ENCODE data around the gene ARHGEF7. TPM values are rescaled to one million over a fixed set of nuclear protein-coding genes. Genes with fewer than 3 reads are reported as not detected.

ARHGEF7 gene
- total RNA-seq, 1 donor from 2014 or later: 57.5 TPM

GRCh38 chr13:111347438-111347837 lies 232.3 kb downstream of the ARHGEF7 start:
- no peaks in the 10 kb centered on the region for H3K4me1 ChIP-seq

GRCh38 chr13:111353508-111353907 lies 238.4 kb downstream of the ARHGEF7 start:
- Histone ChIP-seq H3K27me3 (no peaks in the 10 kb centered on the region), H3K36me3 (no peaks in the 10 kb centered on the region), H3K27ac (no peak overlapping the region), H3K4me3 (no peak overlapping the region), H3K9me3 (no peaks in the 10 kb centered on the region), H3K4me1 (no peaks in the 10 kb centered on the region)
- peak; percentile 29 to 67 for DNase-seq (ENCODE audit: extremely low spot score in 2 of 2)
- intact Hi-C loops (cut with DNase I): no loop called here
- TF ChIP-seq POLR2A (IDR thresholded peaks at IDR 0.05) (no peak), CTCF (IDR thresholded peaks at IDR 0.05) (no peak), POLR2AphosphoS5 (IDR thresholded peaks at IDR 0.05; ENCODE audit: insufficient read depth in 1 of 2, low read depth in 1 of 2) (no peak)

More at GRCh38 chr13:111347438-111347837, 232.3 kb downstream of the ARHGEF7 start:
- Histone ChIP-seq H3K4me3 (no peak overlapping the region), H3K27me3 (no peaks in the 10 kb centered on the region), H3K9me3 (no peaks in the 10 kb centered on the region), H3K36me3 (no peaks in the 10 kb centered on the region), H3K27ac (no peak overlapping the region)
- intact Hi-C loops (cut with DNase I): no loop called here
- TF ChIP-seq POLR2AphosphoS5 (IDR thresholded peaks at IDR 0.05; ENCODE audit: insufficient read depth in 1 of 2, low read depth in 1 of 2) (no peak), CTCF (IDR thresholded peaks at IDR 0.05) (no peak), POLR2A (IDR thresholded peaks at IDR 0.05) (no peak)
- DNase-seq (ENCODE audit: extremely low spot score in 2 of 2): peak; percentile 52 to 56

GRCh38 chr13:111354789-111355188 lies 239.7 kb downstream of the ARHGEF7 start:
- Histone ChIP-seq H3K27ac (no peak overlapping the region), H3K36me3 (no peaks in the 10 kb centered on the region), H3K4me3 (no peak overlapping the region), H3K9me3 (no peaks in the 10 kb centered on the region), H3K4me1 (no peaks in the 10 kb centered on the region), H3K27me3 (no peaks in the 10 kb centered on the region)
- peak; percentile 29 to 37 for DNase-seq (ENCODE audit: extremely low spot score in 2 of 2)
- intact Hi-C loops (cut with DNase I): no loop called here
- TF ChIP-seq CTCF (IDR thresholded peaks at IDR 0.05) (no peak), POLR2A (IDR thresholded peaks at IDR 0.05) (no peak), POLR2AphosphoS5 (IDR thresholded peaks at IDR 0.05; ENCODE audit: insufficient read depth in 1 of 2, low read depth in 1 of 2) (no peak)

Other genes starting within 250 kb of the ARHGEF7 start
- gene ANKRD10, start 200.2 kb upstream of the ARHGEF7 start, total RNA-seq: 114 TPM
- 2.9 TPM for gene TEX29, start 205.3 kb downstream of the ARHGEF7 start, total RNA-seq

All from vagina (tissue), 2 donors.